ENCODE data around the gene PDXK. TPM values are rescaled to one million over a fixed set of nuclear protein-coding genes. Genes with fewer than 3 reads are reported as not detected.

The PDXK gene
- total and polyA plus RNA-seq, 7 experiments from 2014 or later: 27.8 to 103 (median 74.2) TPM

- Histone ChIP-seq H3K27ac (ENCODE audit: low read depth, low read length) (no peak overlapping the region), H3K4me3 (ENCODE audit: low read length) (no peak overlapping the region), H3K4me1 (ENCODE audit: control insufficient read depth in 2 of 2, insufficient read depth in 2 of 2, low read length in 2 of 2) (no peaks in the 10 kb centered on the region), H3K9me3 (ENCODE audit: control insufficient read depth in 2 of 3, low read length in 3 of 3) (no peaks in the 10 kb centered on the region), H3K36me3 (ENCODE audit: control insufficient read depth in 2 of 3, insufficient read depth in 3 of 3, low read length in 3 of 3) (peaks cover 0 to 100% (median 20%) of the 10 kb centered on the region in 3 experiments), H3K27me3 (ENCODE audit: control insufficient read depth in 2 of 2, insufficient read depth in 2 of 2, low read length in 2 of 2) (no peaks in the 10 kb centered on the region)
- CTCF ChIA-PET: no interaction called here
- no peak overlapping the region for H3K27ac Mint-ChIP-seq
- POLR2A ChIA-PET: no interaction called here
- no peaks in the 10 kb centered on the region for H3K27me3 Mint-ChIP-seq
- intact Hi-C loops (cut with micrococcal nuclease): no loop called here
- ATAC-seq (no peak), DNase-seq (no peak)
- peaks cover 0 to 55% (median 4%) of the 10 kb centered on the region in 5 donors for H3K36me3 Mint-ChIP-seq
- H3K4me3 Mint-ChIP-seq: no peak overlapping the region
- peaks cover 0 to 9% (median 0%) of the 10 kb centered on the region in 7 donors for H3K4me1 Mint-ChIP-seq
- no peaks in the 10 kb centered on the region for H3K9me3 Mint-ChIP-seq
Measured at GRCh38 chr21:43799301-43799840, 80.4 kb downstream of the PDXK start.

- no peak overlapping the region for H3K27ac Mint-ChIP-seq
- ATAC-seq (no peak), DNase-seq (no peak)
- no peaks in the 10 kb centered on the region for H3K27me3 ChIP-seq (ENCODE audit: control insufficient read depth in 2 of 2, insufficient read depth in 2 of 2, low read length in 2 of 2)
- ChIA-PET CTCF (no interaction called here), POLR2A (no interaction called here)
- H3K9me3 ChIP-seq (ENCODE audit: control insufficient read depth in 2 of 3, low read length in 3 of 3): no peaks in the 10 kb centered on the region
- no peak overlapping the region for H3K27ac ChIP-seq (ENCODE audit: low read depth, low read length)
- intact Hi-C loops (cut with micrococcal nuclease): no loop called here
- H3K4me1 ChIP-seq (ENCODE audit: control insufficient read depth in 2 of 2, insufficient read depth in 2 of 2, low read length in 2 of 2): no peaks in the 10 kb centered on the region
- H3K27me3 Mint-ChIP-seq: no peaks in the 10 kb centered on the region
- peaks cover 0 to 51% (median 2%) of the 10 kb centered on the region in 5 donors for H3K36me3 Mint-ChIP-seq
- no peaks in the 10 kb centered on the region for H3K9me3 Mint-ChIP-seq
- H3K4me3 Mint-ChIP-seq: no peak overlapping the region
- no peak overlapping the region for H3K4me3 ChIP-seq (ENCODE audit: low read length)
- H3K4me1 Mint-ChIP-seq: peaks cover 0 to 7% (median 0%) of the 10 kb centered on the region in 7 donors
- peaks cover 0 to 95% (median 20%) of the 10 kb centered on the region in 3 experiments for H3K36me3 ChIP-seq (ENCODE audit: control insufficient read depth in 2 of 3, insufficient read depth in 3 of 3, low read length in 3 of 3)
Measured at GRCh38 chr21:43800124-43800523, 81.2 kb downstream of the PDXK start.

- H3K36me3 ChIP-seq (ENCODE audit: control insufficient read depth in 2 of 3, insufficient read depth in 3 of 3, low read length in 3 of 3): peaks cover 0 to 90% (median 20%) of the 10 kb centered on the region in 3 experiments
- ChIA-PET CTCF (no interaction called here), POLR2A (no interaction called here)
- Mint-ChIP-seq H3K27me3 (no peaks in the 10 kb centered on the region), H3K9me3 (no peaks in the 10 kb centered on the region), H3K4me1 (peaks cover 0 to 5% (median 0%) of the 10 kb centered on the region in 7 donors), H3K36me3 (peaks cover 0 to 48% (median 0%) of the 10 kb centered on the region in 5 donors), H3K27ac (no peak overlapping the region), H3K4me3 (no peak overlapping the region)
- no peaks in the 10 kb centered on the region for H3K27me3 ChIP-seq (ENCODE audit: control insufficient read depth in 2 of 2, insufficient read depth in 2 of 2, low read length in 2 of 2)
- H3K4me1 ChIP-seq (ENCODE audit: control insufficient read depth in 2 of 2, insufficient read depth in 2 of 2, low read length in 2 of 2): no peaks in the 10 kb centered on the region
- ATAC-seq (no peak), DNase-seq (no peak)
- H3K4me3 ChIP-seq (ENCODE audit: low read length): no peak overlapping the region
- no peak overlapping the region for H3K27ac ChIP-seq (ENCODE audit: low read depth, low read length)
- no peaks in the 10 kb centered on the region for H3K9me3 ChIP-seq (ENCODE audit: control insufficient read depth in 2 of 3, low read length in 3 of 3)
- intact Hi-C loops (cut with micrococcal nuclease): no loop called here
Measured at GRCh38 chr21:43800566-43800965, 81.6 kb downstream of the PDXK start.

- POLR2A ChIA-PET: no interaction called here
- Histone ChIP-seq H3K4me1 (ENCODE audit: control insufficient read depth in 2 of 2, insufficient read depth in 2 of 2, low read length in 2 of 2) (no peaks in the 10 kb centered on the region), H3K27ac (ENCODE audit: low read depth, low read length) (no peak overlapping the region), H3K36me3 (ENCODE audit: control insufficient read depth in 2 of 3, insufficient read depth in 3 of 3, low read length in 3 of 3) (peaks cover 0 to 87% (median 18%) of the 10 kb centered on the region in 3 experiments), H3K4me3 (ENCODE audit: low read length) (no peak overlapping the region), H3K9me3 (ENCODE audit: control insufficient read depth in 2 of 3, low read length in 3 of 3) (no peaks in the 10 kb centered on the region), H3K27me3 (ENCODE audit: control insufficient read depth in 2 of 2, insufficient read depth in 2 of 2, low read length in 2 of 2) (no peaks in the 10 kb centered on the region)
- Mint-ChIP-seq H3K36me3 (peaks cover 0 to 51% (median 0%) of the 10 kb centered on the region in 5 donors), H3K27ac (peak overlapping the region in 2 of 9 donors; percentile 39 to 75), H3K4me1 (peaks cover 0 to 8% (median 0%) of the 10 kb centered on the region in 7 donors), H3K27me3 (no peaks in the 10 kb centered on the region), H3K4me3 (no peak overlapping the region), H3K9me3 (no peaks in the 10 kb centered on the region)
- ATAC-seq (no peak), DNase-seq (no peak)
- CTCF ChIA-PET: no interaction called here
- intact Hi-C loops (cut with micrococcal nuclease): no loop called here
Measured at GRCh38 chr21:43801006-43801783, 82.3 kb downstream of the PDXK start.

GRCh38 chr21:43802713-43803313, 83.9 kb downstream of the PDXK start:
- Mint-ChIP-seq H3K4me3 (no peak overlapping the region), H3K4me1 (peaks cover 0 to 10% (median 0%) of the 10 kb centered on the region in 7 donors), H3K27me3 (no peaks in the 10 kb centered on the region), H3K27ac (peak overlapping the region in 1 of 9 donors; percentile 67), H3K36me3 (peaks cover 0 to 42% (median 0%) of the 10 kb centered on the region in 5 donors), H3K9me3 (no peaks in the 10 kb centered on the region)
- Histone ChIP-seq H3K9me3 (ENCODE audit: control insufficient read depth in 2 of 3, low read length in 3 of 3) (no peaks in the 10 kb centered on the region), H3K4me3 (ENCODE audit: low read length) (no peak overlapping the region), H3K27ac (ENCODE audit: low read depth, low read length) (no peak overlapping the region), H3K36me3 (ENCODE audit: control insufficient read depth in 2 of 3, insufficient read depth in 3 of 3, low read length in 3 of 3) (peaks cover 0 to 78% (median 8%) of the 10 kb centered on the region in 3 experiments), H3K4me1 (ENCODE audit: control insufficient read depth in 2 of 2, insufficient read depth in 2 of 2, low read length in 2 of 2) (no peaks in the 10 kb centered on the region), H3K27me3 (ENCODE audit: control insufficient read depth in 2 of 2, insufficient read depth in 2 of 2, low read length in 2 of 2) (no peaks in the 10 kb centered on the region)
- POLR2A ChIA-PET: no interaction called here
- CTCF ChIA-PET: interaction anchor here (0.6 kb wide), 1 partner anchor 182 kb away, joined by 4 read pairs; no protein-coding TSS in a partner anchor
- DNase-seq (no peak), ATAC-seq (no peak)
- intact Hi-C loops (cut with micrococcal nuclease): no loop called here

DNA sequence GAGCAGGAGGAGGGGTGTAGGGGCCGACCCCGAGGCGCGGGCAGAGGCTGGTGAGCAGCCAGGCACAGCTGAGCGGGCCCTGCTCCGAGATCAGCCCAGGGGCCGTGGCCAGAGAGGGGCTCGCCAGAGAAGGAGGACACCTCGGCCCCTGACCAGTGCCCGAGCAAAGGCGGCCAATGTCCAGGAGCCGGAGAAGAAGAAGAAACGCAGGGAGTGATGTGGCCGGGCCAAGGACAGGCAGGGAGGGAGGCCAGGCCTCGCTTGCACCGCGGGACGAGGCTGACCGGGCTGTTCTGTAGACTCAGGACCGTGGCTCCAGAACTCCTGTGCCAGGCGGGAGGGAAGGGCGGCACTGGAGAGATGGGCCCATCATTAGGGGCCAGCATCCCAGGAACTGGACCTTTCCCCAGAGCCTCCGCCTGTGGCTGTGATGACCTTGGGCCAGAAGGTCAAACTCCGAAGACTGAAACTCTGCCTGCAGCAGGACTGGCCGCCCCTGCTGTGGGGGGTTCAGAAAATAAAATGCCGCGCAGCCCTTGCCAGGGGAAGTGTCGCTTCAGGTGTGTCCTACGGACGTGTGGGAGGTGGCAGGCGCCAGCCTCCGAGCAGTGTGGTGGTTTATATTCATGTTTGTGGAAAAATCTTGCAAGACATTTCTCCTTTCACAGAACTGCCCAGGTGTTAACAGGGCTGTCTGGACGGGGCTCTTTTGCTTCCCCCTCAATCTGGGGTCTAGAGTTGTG, 84.8 kb downstream of the PDXK start:
- H3K27ac ChIP-seq (ENCODE audit: low read depth, low read length): no peak overlapping the region
- POLR2A ChIA-PET: no interaction called here
- no peak overlapping the region for H3K27ac Mint-ChIP-seq

More for the DNA sequence above, 84.8 kb downstream of the PDXK start:
- Mint-ChIP-seq H3K9me3 (no peaks in the 10 kb centered on the region), H3K4me3 (no peak overlapping the region), H3K27me3 (no peaks in the 10 kb centered on the region), H3K4me1 (peaks cover 0 to 10% (median 0%) of the 10 kb centered on the region in 7 donors), H3K36me3 (peaks cover 0 to 35% (median 0%) of the 10 kb centered on the region in 5 donors)
- H3K27me3 ChIP-seq (ENCODE audit: control insufficient read depth in 2 of 2, insufficient read depth in 2 of 2, low read length in 2 of 2): no peaks in the 10 kb centered on the region
- H3K4me3 ChIP-seq (ENCODE audit: low read length): no peak overlapping the region
- ATAC-seq (no peak), DNase-seq (no peak)
- CTCF ChIA-PET: no interaction called here
- intact Hi-C loops (cut with micrococcal nuclease): no loop called here
- H3K4me1 ChIP-seq (ENCODE audit: control insufficient read depth in 2 of 2, insufficient read depth in 2 of 2, low read length in 2 of 2): no peaks in the 10 kb centered on the region
- no peaks in the 10 kb centered on the region for H3K9me3 ChIP-seq (ENCODE audit: control insufficient read depth in 2 of 3, low read length in 3 of 3)
- peaks cover 0 to 69% (median 0%) of the 10 kb centered on the region in 3 experiments for H3K36me3 ChIP-seq (ENCODE audit: control insufficient read depth in 2 of 3, insufficient read depth in 3 of 3, low read length in 3 of 3)

All from naive thymus-derived CD4-positive, alpha-beta T cell (primary cell).